Measurements from ENCODE around the gene CEBPB.

Gene CEBPB

DNA sequence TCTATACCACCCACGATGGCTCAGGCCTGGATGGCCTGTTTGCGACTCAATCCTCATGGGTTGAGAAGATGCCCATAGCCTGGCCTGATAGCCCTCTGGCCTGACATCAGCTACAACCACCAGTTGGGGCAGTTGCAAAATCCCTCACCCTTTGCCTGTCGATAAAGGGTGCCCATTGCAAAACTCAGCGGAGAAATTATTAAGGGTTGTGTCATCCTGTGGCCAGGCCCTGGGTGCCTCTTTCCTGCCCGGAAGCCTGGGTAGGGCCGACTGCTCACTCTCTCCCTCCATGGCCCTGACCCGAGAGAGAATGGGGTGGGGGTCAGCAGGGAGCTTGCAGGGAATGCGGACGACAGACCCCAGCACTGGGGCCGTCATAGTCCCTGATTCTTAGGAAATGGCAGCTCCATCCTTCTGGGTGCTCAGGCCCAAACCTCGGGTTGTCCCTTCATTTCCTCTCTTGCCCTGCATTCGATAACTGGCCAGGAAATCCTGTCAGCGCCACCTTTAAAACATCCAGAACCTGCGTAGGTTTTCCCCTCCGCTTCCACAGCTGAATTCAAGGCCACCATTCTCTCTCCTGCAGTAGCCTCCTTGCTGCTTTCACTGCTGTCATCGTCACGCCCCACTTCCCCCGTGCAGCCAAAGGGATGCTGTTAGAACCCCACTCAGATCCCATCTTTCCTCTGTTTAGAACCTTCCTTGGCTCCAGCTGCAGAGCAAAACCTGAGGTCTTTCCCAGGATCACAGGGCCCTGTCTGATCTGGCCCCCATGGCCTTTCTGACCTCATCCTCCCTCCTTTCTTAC is 31.1 kb downstream of the CEBPB start:
- Histone ChIP-seq H3K27ac (peak overlapping the region in 16 of 21 experiments; percentile 39 to 82 (median 70)), H3K4me3 (no peak overlapping the region)

DNA sequence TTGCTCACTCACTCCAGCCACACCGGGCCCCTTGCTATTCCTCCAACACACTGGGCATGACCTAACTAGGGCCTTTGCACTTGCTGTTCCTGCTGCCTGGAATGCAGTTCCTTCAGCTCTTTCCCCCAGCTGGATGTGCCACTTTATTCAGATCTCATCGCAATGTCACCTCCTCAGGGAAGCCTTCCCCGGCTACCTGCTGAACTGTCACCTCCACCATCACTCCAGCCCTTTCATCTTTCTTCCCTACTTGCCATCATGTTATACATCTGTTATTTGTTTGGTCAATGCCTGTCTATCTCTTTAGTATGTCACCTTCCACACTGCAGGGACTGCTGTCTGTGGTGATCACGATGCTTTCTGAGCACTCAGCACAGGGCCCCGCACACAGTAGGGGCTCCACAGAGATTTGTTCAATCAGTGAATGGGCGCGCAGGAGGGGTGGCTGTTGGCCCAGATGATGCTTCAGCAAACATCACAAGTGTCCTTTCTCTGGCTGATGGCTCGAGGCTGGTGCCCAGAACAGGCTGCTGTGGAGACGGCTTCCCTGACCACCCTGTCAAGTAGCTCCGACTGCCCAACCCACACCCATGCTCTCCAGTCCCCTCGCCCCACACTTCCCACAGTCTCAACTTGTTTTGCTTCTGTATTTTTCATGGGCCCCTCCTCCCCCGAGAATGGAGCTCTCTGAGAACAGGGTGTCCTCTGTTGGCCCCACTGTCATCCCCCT is 31.8 kb downstream of the CEBPB start:
- H3K27ac ChIP-seq, result peak overlapping the region in 15 of 21 experiments; percentile 7 to 85 (median 76)
- H3K4me3 ChIP-seq, result no peak overlapping the region

DNA sequence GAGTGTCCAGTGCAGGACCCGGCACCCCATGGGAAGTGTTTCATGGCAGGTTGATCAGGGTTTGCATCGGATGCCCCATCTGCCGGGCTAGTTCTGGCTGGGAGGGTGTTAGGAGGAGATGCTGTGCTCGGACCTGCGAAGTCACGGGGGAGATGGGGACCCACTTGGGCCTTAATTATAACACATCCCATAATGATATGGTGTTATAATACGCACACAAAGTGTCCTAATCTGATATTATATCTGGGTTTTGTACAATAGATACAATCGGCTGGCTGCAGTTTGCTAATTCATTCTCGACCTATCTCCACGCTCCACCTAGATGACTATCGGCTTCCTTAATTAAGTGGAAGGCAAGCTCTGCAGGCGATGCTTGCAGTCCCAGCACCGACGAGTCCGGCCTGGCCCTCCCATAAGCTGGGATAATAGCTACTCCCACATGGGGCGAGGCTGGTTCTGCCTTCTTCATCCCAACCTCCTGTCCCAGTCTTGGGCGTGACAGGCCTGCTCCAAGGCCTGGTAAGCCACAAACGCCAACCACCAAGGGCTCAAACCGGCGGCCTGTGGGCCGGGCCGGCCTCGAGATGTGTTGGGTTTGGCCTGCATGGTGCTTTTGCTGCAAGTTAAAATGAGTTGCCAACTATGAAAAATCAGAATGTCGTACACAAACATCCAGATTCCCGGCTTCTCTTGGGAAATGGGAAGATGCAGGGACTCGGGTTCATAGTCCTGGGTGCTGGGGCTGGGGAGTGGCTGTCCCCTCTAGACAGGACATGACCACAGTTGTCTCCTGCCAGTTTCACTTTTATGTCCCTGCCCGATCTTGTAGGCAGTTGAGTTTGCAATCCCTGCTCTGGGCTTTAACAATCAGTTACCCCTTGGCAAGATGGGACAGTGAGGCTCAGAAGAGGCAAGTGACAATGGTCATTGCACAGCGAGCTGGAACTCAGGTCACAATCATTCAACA is 32.7 kb downstream of the CEBPB start:
- H3K4me3 ChIP-seq, result no peak overlapping the region
- peak overlapping the region in 20 of 21 experiments; percentile 12 to 88 (median 74) for H3K27ac ChIP-seq

DNA sequence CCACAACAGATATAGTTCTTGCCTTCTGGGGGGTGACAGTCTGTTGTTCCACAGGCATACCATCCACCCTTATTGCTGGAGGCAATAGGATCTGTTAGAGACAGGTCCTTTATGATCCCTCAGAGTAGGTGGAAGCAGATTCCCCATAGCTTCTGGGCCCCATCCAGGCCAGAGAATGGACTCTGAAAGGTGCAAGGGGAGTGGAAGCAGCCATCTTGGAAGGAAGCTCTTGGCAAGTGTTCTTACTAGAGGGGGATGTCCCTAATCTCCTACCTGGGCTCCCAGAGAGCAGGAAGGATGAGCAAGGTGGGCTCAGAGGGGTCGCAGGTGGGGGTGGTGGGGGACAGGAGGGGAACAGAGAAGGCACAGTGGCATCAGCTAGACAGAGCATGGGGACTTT is 33.4 kb downstream of the CEBPB start:
- Histone ChIP-seq H3K27ac (peak overlapping the region in 20 of 21 experiments; percentile 2 to 88 (median 74)), H3K4me3 (no peak overlapping the region)

DNA sequence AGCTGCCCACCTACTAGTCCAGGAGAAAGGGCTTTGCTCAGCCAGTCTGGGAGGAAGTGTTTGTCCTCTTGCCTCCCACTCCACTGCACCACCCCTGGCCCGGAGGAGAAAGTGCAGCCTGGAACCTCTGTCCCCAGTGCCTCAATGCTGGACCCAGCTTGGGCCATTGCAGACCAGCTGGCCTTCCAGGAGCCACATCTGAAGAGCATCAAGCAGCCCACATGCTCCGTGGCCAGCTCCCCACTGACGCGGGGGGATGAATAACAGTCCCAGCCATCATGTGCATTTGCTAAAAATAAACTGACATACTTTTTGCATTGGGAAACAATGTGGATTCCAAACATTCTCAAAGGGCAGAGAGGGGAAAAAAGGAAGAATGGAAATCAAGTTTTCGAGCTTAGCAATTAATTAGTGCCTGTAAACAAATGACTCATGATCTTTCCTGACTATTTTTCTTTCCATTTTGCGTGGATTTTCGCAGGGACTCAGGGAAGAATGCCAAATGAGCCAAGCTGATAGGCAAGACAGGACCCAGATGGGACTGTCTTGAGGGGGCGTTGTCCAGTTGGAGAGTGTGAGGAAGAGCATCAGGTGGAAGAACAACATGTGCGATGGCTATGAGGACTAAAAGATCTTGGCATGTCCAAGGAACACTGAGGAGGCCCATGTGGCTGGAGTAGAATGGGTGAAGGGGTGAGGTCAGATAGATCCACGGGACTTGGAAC is 34.1 kb downstream of the CEBPB start:
- H3K27ac ChIP-seq, result peak overlapping the region in 19 of 21 experiments; percentile 17 to 88 (median 76)
- H3K4me3 ChIP-seq, result no peak overlapping the region

DNA sequence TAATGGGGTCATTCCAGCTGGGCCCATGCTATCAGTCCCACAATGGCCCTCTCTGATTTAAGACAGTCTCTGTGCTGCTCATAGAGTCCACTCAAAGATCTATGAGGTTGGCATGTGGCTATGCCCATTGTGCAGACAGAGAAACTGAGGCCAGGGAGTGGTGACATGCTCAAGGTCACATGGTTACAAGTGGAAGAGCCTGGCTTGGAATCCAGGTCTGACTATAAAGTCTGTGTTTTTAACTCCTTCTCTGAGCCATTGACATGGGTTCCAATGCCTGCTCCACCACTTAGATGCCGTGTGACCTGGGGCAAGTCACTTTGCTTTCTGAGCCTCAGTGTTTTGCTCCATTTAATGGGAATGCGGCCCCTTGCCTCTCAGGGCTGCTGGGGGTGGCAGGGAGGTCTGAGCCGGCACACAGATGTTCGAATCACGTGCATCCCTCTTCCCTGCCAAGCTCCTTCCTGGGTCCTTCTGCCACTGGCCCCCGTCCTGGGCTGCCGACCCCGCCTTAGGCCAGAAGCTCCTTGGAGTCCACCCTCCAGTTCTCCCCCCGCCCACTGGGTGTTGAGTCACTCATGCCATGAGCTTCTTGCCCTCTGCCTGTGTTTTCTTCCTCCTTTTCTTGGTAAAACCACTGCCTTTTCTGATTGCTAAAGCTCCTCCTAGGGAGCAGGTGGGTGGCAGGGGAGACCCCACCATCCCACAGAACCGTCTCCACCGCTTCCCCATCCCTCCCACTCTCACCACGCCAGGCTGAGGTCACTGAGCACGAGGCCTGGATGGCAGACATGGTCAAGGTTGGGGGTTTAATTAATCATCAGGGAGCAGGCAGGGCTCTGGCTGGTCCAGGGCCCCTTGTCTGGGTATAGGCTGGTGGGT is 35.7 kb downstream of the CEBPB start:
- no peak overlapping the region for H3K4me3 ChIP-seq
- H3K27ac ChIP-seq, result peak overlapping the region in 17 of 21 experiments; percentile 9 to 88 (median 74)

DNA sequence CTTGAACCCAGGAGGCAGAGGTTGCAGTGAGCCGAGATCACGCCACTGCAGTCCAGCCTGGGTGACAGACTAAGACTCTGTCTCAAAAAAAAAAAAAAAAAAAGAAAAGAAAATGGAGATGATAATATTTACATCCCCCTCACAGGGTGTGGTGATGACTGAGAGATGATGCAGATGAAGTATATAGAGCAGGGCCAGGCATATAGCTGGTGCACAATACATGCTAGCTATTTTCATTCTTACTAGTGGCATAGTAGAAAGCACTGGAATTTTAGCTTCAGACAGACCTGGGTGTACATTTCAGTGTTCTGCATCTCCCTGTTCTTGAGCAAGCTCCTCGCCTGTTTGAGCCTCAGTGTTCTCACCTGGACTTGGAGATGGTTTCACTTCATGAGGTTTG is 36.9 kb downstream of the CEBPB start:
- H3K4me3 ChIP-seq, result no peak overlapping the region
- H3K27ac ChIP-seq, result peak overlapping the region in 4 of 21 experiments; percentile 11 to 80 (median 27)

DNA sequence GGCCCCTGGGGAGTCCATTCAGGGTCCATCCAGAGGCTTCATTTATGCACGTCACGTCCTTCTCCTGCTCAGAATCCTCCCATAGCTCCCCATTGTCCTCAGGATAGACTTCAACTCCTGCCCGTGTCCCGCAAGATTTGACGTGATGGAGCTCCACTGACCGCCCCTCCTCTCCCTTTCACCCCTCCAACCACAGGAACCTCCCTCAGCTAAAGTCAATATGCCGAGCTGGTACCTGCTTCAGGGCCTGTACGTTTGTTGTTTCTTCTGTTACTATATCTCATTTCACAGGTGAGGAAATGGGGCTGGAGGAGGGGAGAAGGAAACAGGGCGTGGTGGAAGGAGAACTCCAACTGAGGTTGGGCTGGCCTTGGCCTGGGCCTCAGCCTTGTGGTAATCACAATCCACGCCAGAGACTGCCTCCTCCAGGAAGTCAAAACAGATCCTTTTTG is 38.6 kb downstream of the CEBPB start:
- Histone ChIP-seq H3K27ac (peak overlapping the region in 8 of 21 experiments; percentile 10 to 67 (median 34)), H3K4me3 (no peak overlapping the region)

DNA sequence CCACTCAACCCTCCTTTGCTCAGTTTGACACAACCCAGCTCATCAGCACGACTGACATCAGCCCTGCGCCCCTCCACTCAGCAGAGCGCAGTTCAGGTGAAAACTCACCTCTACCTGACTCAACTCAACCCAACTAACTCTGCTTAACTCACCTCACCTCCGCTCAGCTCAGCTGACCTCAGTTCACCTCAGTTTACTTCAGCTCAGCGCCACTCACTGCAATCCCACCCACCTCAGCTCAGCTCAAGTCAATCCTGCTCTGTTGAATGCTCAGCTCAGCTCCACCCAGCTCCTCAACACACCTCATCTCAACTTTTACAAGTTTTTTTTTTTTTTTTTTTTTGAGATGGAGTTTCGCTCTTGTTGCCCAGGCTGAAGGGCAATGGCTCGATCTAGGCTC is 39.6 kb downstream of the CEBPB start:
- Histone ChIP-seq H3K27ac (peak overlapping the region in 4 of 21 experiments; percentile 10 to 23 (median 14)), H3K4me3 (no peak overlapping the region)

DNA sequence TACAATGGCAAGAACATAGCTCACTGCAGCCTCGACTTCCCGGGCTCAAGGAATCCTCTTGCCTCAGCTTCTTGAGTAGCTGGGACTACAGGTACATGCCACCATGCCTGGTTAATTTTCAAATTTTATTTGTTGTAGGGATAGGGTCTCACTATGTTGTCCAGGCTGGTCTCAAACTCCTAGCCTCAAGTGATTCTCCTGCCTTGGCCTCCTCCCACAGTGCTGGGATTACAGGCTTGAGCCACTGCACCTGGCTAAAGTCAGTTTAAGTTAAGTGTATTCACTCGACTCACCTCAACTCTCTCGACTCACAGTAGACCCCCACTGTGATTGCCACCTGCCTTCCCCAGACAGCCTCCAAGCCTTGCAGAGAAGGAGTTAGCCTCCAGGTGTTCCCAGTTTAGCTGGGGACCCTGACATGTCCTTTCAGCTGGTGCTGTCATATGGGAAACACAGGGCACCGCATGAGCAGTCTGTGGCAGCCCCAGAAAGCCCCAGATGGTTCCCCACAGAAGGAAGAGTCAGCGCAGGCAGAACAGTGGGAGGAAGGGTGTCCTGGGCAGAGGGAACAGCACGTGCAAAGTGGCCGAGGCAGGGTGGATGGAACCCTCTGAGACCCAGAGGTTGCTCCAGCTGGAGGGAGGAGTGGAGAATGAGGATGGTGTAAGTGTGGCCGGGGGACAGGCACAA is 40.4 kb downstream of the CEBPB start:
- no peak overlapping the region for H3K4me3 ChIP-seq
- H3K27ac ChIP-seq, result peak overlapping the region in 1 of 21 experiments; percentile 6

DNA sequence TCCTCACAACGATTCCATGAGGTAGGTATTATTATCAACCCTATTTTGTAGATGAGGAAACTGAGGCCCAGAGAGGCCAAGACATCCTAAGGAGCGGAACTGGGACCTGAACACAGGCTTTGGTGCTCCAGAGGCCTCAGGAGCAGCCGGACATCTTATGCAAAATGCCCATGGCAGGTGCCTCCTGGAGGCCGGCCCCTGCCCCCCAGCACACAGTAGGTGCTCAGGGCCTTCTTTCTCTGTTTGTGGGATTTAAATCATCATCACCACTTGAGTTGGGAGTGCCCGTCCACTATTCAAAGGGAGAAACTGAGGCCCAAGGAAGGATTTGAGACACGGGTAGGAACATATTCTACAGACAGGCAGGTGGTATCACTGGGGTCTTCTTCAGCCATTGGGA is 41.2 kb downstream of the CEBPB start:
- Histone ChIP-seq H3K27ac (no peak overlapping the region), H3K4me3 (no peak overlapping the region)

DNA sequence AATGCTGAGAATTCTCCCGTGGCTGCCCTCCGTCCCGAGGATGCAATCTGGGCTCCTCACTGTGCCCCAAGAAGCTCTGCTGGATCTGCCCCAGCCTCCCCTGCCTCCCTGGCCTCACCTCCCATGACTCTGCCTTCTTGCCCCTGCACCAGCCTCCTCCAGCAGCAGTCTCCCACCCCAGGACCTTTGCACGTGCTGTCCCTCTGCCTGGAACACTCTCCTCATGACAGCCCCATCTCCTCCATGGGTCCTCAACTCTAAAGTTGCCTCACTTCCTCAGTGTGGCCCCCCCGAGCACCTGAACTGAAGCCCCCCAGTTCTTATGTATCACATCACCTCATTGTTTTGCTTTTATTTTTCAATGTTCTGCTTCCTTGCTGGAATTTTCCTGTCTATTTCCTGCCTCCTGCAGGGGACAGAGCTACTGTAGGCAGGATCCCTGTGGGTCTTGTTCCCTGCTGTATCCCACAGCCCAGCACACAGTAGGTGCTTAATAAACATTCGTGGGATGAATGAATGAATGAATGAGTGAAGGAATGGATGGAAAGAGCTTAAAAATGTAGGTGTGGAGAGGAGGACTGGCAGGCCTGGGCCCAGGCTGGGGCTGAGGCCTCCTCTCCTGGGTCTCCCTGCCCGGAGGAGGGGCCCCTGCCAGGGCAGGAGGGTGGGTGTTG is 42.2 kb downstream of the CEBPB start:
- Histone ChIP-seq H3K4me3 (no peak overlapping the region), H3K27ac (peak overlapping the region in 19 of 21 experiments; percentile 49 to 92 (median 79))

DNA sequence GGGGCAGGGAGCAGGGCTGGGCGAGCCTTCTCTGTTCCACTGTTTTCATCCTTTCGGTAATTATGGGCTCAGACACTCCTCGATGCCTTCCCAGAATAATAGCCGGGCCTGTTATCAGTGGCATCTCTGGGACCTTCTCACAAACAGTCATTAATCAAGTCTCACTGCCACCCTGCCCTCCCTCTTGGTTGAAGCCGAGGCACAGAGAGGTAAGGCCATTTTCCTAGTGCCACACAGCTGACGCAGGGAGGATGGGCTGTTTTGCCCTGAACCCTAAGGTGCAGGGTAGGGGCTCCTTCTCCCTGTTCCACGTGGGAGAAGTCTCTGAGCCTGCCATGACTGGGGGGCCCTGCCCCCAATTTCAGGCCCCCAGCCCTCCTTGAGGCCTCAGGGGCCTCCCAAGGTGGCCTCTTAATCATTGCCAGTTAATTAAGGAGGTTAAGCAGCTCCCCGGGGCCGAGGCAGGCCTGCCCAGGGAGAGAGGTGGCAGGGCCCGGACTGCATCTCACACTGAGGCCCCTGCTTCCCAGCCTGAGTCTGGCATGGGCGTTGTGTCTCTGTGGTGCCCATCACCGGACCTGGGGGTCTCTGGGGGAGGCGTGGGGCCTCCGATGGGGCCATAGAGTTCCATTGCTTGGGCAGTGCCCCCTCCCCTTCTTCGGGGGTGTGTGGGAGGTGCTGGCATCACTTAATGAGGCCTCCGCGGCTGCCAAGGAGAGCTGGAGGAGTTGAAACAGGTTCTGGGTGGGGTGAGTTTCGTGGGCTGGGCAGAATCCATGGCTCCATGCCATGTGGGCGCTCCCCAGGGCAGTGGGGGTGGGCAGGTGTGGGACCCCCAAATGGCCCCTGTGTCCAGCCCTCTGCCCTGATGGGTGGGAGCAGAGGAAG is 42.9 kb downstream of the CEBPB start:
- Histone ChIP-seq H3K27ac (peak overlapping the region in 20 of 21 experiments; percentile 35 to 92 (median 78)), H3K4me3 (no peak overlapping the region)

DNA sequence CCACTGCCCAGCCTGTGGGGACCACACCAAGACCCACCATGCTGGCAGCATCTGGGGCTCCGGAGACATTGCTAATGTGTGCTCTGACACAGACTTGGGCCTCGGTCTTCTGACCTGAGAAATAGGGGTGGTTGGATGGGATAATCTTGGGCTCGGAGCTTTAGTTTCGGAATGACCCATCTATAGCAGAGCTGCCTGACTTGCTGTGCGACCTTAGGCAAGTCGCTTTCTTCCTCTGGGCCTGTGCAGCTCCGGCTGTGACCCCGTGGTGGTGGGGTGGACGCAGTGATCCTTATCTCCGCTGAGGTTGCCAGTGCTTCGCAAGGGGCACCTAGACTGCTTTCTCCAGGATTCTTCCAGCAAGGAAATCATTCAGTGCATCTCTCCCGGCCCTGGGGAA is 43.7 kb downstream of the CEBPB start:
- Histone ChIP-seq H3K4me3 (no peak overlapping the region), H3K27ac (peak overlapping the region in 18 of 21 experiments; percentile 17 to 92 (median 78))

DNA sequence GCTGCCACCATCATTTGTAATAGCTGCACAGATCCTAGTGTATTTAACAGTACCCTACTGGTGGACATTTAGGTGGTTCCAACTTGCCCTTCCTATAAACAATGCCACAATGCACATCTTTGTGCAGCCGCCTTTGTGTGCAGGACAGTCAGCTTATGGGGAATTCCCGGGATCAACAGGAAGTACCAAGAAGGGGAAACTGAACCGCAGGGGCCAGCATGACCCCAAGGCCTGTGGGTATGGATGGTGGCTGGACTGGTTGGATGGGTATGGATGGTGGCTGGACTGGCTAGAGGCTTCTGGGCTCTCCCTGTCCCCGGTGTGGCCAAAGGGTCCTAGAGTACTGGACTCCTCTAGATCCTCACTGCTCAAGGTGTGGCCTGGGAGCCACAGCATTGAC is 46.7 kb downstream of the CEBPB start:
- Histone ChIP-seq H3K4me3 (no peak overlapping the region), H3K27ac (peak overlapping the region in 3 of 21 experiments; percentile 16 to 56 (median 44))

All from skin epidermis (tissue), 12 donors.